HepG2 (cell line): Measurements from ENCODE around the gene ULBP1. TPM values are rescaled to one million over a fixed set of nuclear protein-coding genes. Genes with fewer than 3 reads are reported as not detected.

ENCODE experiments used
- AHR ChIP-seq: IDR thresholded peaks from 2 replicates; pipeline ENCODE4 v1.6.1; 2018; ENCODE audit warnings: missing genetic modification reagents, missing compliant biosample characterization
- BCL3 ChIP-seq: sonication (generic); formaldehyde crosslinking; IDR thresholded peaks from 2 replicates; pipeline ENCODE4 v1.5.1; 2020; ENCODE audit warnings: mild to moderate bottlenecking, missing genetic modification reagents, moderate library complexity
- CBX2 ChIP-seq, 2 experiments: fragments of 200-600 bp in 1 of 2; sonication (generic); formaldehyde crosslinking in 1 of 2; IDR thresholded peaks; 2 replicates each; pipeline versions ENCODE4 v1.7.0 to v1.8.1; 2018 to 2022; ENCODE audit warnings: low read depth in 2 of 2, low read length in 1 of 2, mild to moderate bottlenecking in 1 of 2, missing genetic modification reagents in 1 of 2
- CCDC6 ChIP-seq: sonication (generic); formaldehyde crosslinking; IDR thresholded peaks from 2 replicates; pipeline ENCODE4 v1.8.1; 2022; ENCODE audit warnings: mild to moderate bottlenecking, missing genetic modification reagents, moderate library complexity
- ELF3 ChIP-seq: IDR thresholded peaks from 2 replicates; pipeline ENCODE4 v1.6.1; 2016; ENCODE audit warnings: missing genetic modification reagents, missing compliant biosample characterization
- FOXP4 ChIP-seq: sonication (generic); formaldehyde crosslinking; IDR thresholded peaks from 2 replicates; pipeline ENCODE4 v1.4.0; 2020; ENCODE audit warnings: missing genetic modification reagents
- MAFK ChIP-seq, 2 experiments: IDR thresholded peaks in 1 of 2; conservative IDR thresholded peaks in 1 of 2; 2 replicates each; pipeline ENCODE4 v1.6.1; 2011; ENCODE audit warnings: improper control_type of control experiment in 2 of 2, low read length in 2 of 2
- PRMT3 ChIP-seq: sonication (generic); formaldehyde crosslinking; IDR thresholded peaks from 2 replicates; pipeline ENCODE4 v1.8.1; 2022; ENCODE audit warnings: low read depth, mild to moderate bottlenecking, moderate library complexity, missing genetic modification reagents, borderline replicate concordance
- SMYD3 ChIP-seq: sonication (generic); formaldehyde crosslinking; IDR thresholded peaks from 2 replicates; pipeline ENCODE4 v1.8.1; 2023; ENCODE audit warnings: mild to moderate bottlenecking, missing genetic modification reagents
- THAP8 ChIP-seq: sonication (generic); formaldehyde crosslinking; IDR thresholded peaks from 2 replicates; pipeline ENCODE4 v1.5.1; 2020; ENCODE audit warnings: missing genetic modification reagents, mild to moderate bottlenecking, borderline replicate concordance
- ZBTB43 ChIP-seq: sonication (generic); formaldehyde crosslinking; conservative IDR thresholded peaks from 2 replicates; pipeline ENCODE4 v1.4.0; 2020; ENCODE audit warnings: missing genetic modification reagents
- ZNF235 ChIP-seq: sonication (generic); formaldehyde crosslinking; IDR thresholded peaks from 2 replicates; pipeline ENCODE4 v1.8.1; 2023; ENCODE audit warnings: mild to moderate bottlenecking, missing genetic modification reagents, borderline replicate concordance
- ZNF33B ChIP-seq: sonication (generic); formaldehyde crosslinking; IDR thresholded peaks from 2 replicates; pipeline ENCODE4 v1.5.1; 2020; ENCODE audit warnings: mild to moderate bottlenecking, missing genetic modification reagents
- ZNF737 ChIP-seq: sonication (generic); formaldehyde crosslinking; IDR thresholded peaks from 2 replicates; pipeline ENCODE4 v1.5.0; 2020; ENCODE audit warnings: missing genetic modification reagents, mild to moderate bottlenecking, borderline replicate concordance
- polyA plus RNA-seq, 8 experiments: library from polyadenylated mRNA; depleted of rRNA in 3 of 8; stranded (reverse) in 7 of 8; unstranded in 1 of 8; fragments of >200 nt; fragmentation: Illumina TruSeq in 4 of 8; extraction: Trizol in 4 of 8; gene quantifications; 2 replicates each; pipeline versions ENCODE4 v1.2.1 to v1.2.3, GENCODE V29; 2011 to 2016; ENCODE audit warnings: low read depth in 4 of 8, missing spikeins in 1 of 8, mixed read lengths in 1 of 8; ENCODE audit not compliant: insufficient read depth in 1 of 8
- total RNA-seq, 5 experiments: library from RNA; depleted of rRNA; stranded (reverse); fragments of >200 nt; fragmentation: Illumina TruSeq; extraction: Trizol; gene quantifications; 2 replicates each; pipeline ENCODE4 v1.2.3, GENCODE V29; 2016; ENCODE audit warnings: low read depth in 1 of 5
- TF ChIP-seq, protein P1 (sequence below): sonication (generic); formaldehyde crosslinking; IDR thresholded peaks from 2 replicates; pipeline ENCODE4 v1.4.0; 2020; ENCODE audit warnings: mild to moderate bottlenecking, missing genetic modification reagents
- TF ChIP-seq, protein P2 (sequence below): sonication (generic); formaldehyde crosslinking; IDR thresholded peaks from 2 replicates; pipeline ENCODE4 v1.5.0; 2020; ENCODE audit warnings: mild to moderate bottlenecking, missing genetic modification reagents, borderline replicate concordance

Gene ULBP1
- total and polyA plus RNA-seq, 2 of the 13 experiments (the other 11 are each of a cell fraction or from before 2014, with no cell fraction given), result 0.04 to 0.09 TPM

- TF ChIP-seq, protein P1, sequence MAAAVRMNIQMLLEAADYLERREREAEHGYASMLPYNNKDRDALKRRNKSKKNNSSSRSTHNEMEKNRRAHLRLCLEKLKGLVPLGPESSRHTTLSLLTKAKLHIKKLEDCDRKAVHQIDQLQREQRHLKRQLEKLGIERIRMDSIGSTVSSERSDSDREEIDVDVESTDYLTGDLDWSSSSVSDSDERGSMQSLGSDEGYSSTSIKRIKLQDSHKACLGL (CRISPR knock-in tag), result peak; percentile 59; the same call in 1 of the 2 replicates
- TF ChIP-seq ZNF235 (CRISPR knock-in tag) (0 out of 2 replicates have a peak, but pooled peaks have one; percentile 22), ZBTB43 (CRISPR knock-in tag) (no peak), CBX2 (IDR thresholded peaks at IDR 0.05; ENCODE audit: low read depth, low read length) (peak; percentile 65; the same call in 1 of the 2 replicates), CBX2 (CRISPR knock-in tag; IDR thresholded peaks at IDR 0.05; ENCODE audit: low read depth) (no peak), ZNF737 (CRISPR knock-in tag) (no peak), AHR (CRISPR knock-in tag) (no peak), ZNF33B (CRISPR knock-in tag) (no peak), PRMT3 (CRISPR knock-in tag) (no peak), CCDC6 (CRISPR knock-in tag) (peak; percentile 69; the same call in 1 of the 2 replicates), BCL3 (no peak), MAFK (conservative IDR thresholded peaks at IDR 0.05 in 1 of 2, IDR thresholded peaks at IDR 0.05 in 1 of 2; ENCODE audit: low read length in 2 of 2) (no peak), SMYD3 (CRISPR knock-in tag) (no peak), THAP8 (no peak), ELF3 (peak; percentile 27; the same call in 1 of the 2 replicates), FOXP4 (CRISPR knock-in tag) (peak; percentile 41; the same call in 1 of the 2 replicates)
- TF ChIP-seq, protein P2, sequence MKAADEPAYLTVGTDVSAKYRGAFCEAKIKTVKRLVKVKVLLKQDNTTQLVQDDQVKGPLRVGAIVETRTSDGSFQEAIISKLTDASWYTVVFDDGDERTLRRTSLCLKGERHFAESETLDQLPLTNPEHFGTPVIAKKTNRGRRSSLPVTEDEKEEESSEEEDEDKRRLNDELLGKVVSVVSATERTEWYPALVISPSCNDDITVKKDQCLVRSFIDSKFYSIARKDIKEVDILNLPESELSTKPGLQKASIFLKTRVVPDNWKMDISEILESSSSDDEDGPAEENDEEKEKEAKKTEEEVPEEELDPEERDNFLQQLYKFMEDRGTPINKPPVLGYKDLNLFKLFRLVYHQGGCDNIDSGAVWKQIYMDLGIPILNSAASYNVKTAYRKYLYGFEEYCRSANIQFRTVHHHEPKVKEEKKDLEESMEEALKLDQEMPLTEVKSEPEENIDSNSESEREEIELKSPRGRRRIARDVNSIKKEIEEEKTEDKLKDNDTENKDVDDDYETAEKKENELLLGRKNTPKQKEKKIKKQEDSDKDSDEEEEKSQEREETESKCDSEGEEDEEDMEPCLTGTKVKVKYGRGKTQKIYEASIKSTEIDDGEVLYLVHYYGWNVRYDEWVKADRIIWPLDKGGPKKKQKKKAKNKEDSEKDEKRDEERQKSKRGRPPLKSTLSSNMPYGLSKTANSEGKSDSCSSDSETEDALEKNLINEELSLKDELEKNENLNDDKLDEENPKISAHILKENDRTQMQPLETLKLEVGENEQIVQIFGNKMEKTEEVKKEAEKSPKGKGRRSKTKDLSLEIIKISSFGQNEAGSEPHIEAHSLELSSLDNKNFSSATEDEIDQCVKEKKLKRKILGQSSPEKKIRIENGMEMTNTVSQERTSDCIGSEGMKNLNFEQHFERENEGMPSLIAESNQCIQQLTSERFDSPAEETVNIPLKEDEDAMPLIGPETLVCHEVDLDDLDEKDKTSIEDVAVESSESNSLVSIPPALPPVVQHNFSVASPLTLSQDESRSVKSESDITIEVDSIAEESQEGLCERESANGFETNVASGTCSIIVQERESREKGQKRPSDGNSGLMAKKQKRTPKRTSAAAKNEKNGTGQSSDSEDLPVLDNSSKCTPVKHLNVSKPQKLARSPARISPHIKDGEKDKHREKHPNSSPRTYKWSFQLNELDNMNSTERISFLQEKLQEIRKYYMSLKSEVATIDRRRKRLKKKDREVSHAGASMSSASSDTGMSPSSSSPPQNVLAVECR (CRISPR knock-in tag), result peak; percentile 64; the same call in 1 of the 2 replicates
Observed at GRCh38 chr6:150004783-150005717, 41.3 kb downstream of the ULBP1 start (continued).
